Activated naive CD4-positive, alpha-beta T cell treated with anti-CD3 and anti-CD28 coated beads for 36 hours (primary cell): Measurements from ENCODE around the gene PHF2. TPM values are rescaled to one million over a fixed set of nuclear protein-coding genes. Genes with fewer than 3 reads are reported as not detected.

Experiments
- CTCF ChIA-PET: fragments of 350-600 bp; sonication (Branson Sonifier 250); formaldehyde crosslinking; loops from one replicate; lab custom pipeline; 2021; ENCODE audit warnings: antibody characterized with exemption; lab: Charles Lee
- DNase-seq: peaks from one replicate; pipeline ENCODE4 v3.0.0-alpha.2; 2020
- H3K27ac Mint-ChIP-seq: one replicate; pipeline ENCODE4 v1.8.0; 2021; ENCODE audit warnings: mild to moderate bottlenecking, mixed read lengths
- H3K27me3 Mint-ChIP-seq: one replicate; pipeline ENCODE4 v1.8.0; 2021; ENCODE audit warnings: low read depth, mixed read lengths
- H3K36me3 Mint-ChIP-seq: one replicate; pipeline ENCODE4 v1.8.0; 2021; ENCODE audit warnings: low read depth, mixed read lengths
- H3K4me1 Mint-ChIP-seq: one replicate; pipeline ENCODE4 v1.8.0; 2021; ENCODE audit warnings: low read depth, mixed read lengths
- H3K4me3 Mint-ChIP-seq: one replicate; pipeline ENCODE4 v1.8.0; 2021; ENCODE audit warnings: mild to moderate bottlenecking, moderate library complexity, mixed read lengths
- H3K9me3 Mint-ChIP-seq: one replicate; pipeline ENCODE4 v1.8.0; 2021; ENCODE audit warnings: mixed read lengths
- intact Hi-C: fragments of 100-400 bp; cut with micrococcal nuclease; formaldehyde crosslinking; loops from one replicate; pipeline ENCODE4 v1.15.1; 2023
- total RNA-seq, 2 experiments: library from RNA; stranded (reverse); gene quantifications; one replicate each; pipeline ENCODE4 v1.2.3, GENCODE V29; 2021

Gene PHF2
- total RNA-seq, 2 experiments from 2014 or later, result 14.4 to 16.6 TPM

DNA sequence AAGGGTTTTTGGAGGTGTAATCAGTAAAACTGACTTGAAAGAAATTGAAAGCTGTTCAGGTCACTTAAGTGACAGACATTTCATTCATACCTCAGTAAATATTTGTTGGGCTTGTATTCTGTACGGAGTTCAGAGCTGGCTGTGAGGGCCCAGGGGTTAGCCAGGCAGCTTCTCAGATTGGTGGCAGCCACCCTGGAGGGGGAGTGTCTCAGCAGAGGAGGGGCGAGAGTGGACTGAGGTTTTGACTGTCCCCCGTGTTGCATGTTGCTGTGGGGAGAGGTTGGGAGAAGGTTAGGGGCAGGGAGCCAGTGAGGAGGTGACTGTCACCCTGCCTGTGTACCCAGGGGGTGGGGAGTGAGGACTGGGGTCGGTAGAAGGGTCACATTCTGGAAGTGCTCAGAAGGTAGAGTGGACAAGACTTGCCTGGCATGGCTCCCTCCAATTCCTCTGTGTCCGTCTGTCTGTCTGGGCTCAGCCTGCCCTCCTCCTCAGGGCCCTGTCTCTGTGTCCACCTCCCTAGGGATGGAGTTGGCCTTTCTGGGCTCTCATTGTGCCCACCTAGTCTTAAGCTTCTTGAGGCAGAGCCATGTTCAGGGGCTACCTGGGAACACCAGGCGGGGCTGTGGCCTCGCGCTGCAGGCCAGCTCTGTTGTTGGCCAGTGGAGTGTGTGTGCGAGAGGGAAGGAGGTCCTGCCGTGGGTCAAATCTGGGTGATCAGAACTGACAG is 4.4 kb downstream of the PHF2 start:
- no peaks in the 10 kb centered on the region for H3K27me3 Mint-ChIP-seq

DNA sequence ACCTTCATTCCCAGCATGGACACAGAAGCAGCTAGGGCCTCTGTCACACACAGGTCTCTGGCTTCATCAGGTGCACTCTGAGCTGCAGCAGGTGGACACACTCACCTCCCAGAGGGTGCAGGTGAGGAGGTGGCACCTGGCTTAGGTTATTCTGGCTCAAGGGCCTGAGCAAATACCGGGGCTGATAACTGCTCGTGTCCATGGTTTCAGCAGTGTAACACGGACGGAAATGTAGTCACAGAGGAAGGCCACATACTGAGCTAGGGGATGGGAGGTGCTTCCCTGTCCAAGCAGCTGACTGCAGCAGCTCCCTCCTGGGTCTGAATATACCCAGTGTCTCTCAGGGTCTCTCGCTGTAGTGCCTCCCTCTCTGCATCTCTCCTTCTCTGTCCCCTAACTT is 5.7 kb downstream of the PHF2 start:
- H3K4me1 Mint-ChIP-seq, result peaks cover 52% of the 10 kb centered on the region
- no peaks in the 10 kb centered on the region for H3K27me3 Mint-ChIP-seq
- H3K27ac Mint-ChIP-seq, result no peak overlapping the region
- intact Hi-C loops, result no loop called here
- H3K36me3 Mint-ChIP-seq, result peaks cover 7% of the 10 kb centered on the region
- peaks cover 18% of the 10 kb centered on the region for H3K9me3 Mint-ChIP-seq
- no peak for DNase-seq
- no peak overlapping the region for H3K4me3 Mint-ChIP-seq
- CTCF ChIA-PET, result interaction anchor here (0.7 to 2.2 kb wide), 2 partner anchors 16 to 275 kb away, joined by 3 to 6 read pairs; no protein-coding TSS in a partner anchor

More for the DNA sequence above, 4.4 kb downstream of the PHF2 start:
- H3K4me3 Mint-ChIP-seq, result no peak overlapping the region
- peaks cover 7% of the 10 kb centered on the region for H3K36me3 Mint-ChIP-seq
- peak overlapping the region; percentile 65 for H3K27ac Mint-ChIP-seq
- intact Hi-C loops, result no loop called here
- H3K9me3 Mint-ChIP-seq, result peaks cover 18% of the 10 kb centered on the region
- CTCF ChIA-PET, result interaction anchor here (0.6 to 2.2 kb wide), 3 partner anchors 15 to 131 kb away, joined by 3 to 6 read pairs (median 3); no protein-coding TSS in a partner anchor
- H3K4me1 Mint-ChIP-seq, result peaks cover 44% of the 10 kb centered on the region
- no peak for DNase-seq

DNA sequence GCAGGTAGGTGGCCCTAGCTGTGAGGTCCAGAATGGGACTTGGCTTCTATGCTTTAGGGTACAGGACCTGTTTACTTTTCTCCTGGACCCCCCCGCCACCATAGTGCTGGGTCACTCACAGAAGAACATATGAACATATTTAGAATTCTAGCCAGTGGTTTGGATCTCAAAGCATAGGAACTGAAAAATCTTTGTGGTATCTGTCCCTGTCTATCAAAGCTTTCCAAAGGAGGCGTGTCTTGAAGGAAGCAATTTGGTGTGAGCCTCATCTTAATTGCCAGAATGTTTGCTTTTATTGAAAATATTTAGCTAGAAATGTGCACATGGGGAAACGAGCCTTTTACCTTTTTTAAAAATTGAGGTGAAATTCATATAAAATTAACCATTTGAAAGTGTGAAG is 6.2 kb downstream of the PHF2 start:
- no peak overlapping the region for H3K4me3 Mint-ChIP-seq

DNA sequence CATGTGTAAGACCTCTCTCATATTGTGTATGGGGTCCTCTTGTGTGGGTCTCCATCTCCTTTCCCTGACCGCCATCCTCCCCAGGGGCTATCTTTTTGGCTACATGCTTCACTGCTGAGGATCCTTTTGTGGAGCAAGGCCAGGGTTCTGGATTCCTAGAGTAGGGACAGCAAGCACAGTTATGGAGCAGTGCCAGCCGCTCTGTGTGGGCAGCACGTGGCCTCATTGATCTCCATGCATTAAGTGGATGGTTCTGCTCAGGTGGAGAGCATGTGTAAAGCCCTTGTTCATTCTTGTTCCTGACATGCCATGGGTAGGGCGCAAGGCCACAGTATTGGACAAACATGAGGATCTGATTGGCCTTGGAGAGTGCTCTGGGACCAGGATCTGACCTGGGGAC is 8.9 kb downstream of the PHF2 start:
- Mint-ChIP-seq H3K4me3 (no peak overlapping the region), H3K4me1 (peaks cover 57% of the 10 kb centered on the region), H3K36me3 (peaks cover 7% of the 10 kb centered on the region), H3K9me3 (peaks cover 18% of the 10 kb centered on the region), H3K27ac (no peak overlapping the region), H3K27me3 (no peaks in the 10 kb centered on the region)
- CTCF ChIA-PET, result no interaction called here
- intact Hi-C loops, result no loop called here
- no peak for DNase-seq

More for the DNA sequence above, 6.2 kb downstream of the PHF2 start:
- H3K27ac Mint-ChIP-seq, result no peak overlapping the region
- peaks cover 18% of the 10 kb centered on the region for H3K9me3 Mint-ChIP-seq
- CTCF ChIA-PET, result interaction anchor here (0.7 to 2.2 kb wide), 2 partner anchors 17 to 276 kb away, joined by 3 to 6 read pairs; no protein-coding TSS in a partner anchor
- H3K4me1 Mint-ChIP-seq, result peaks cover 54% of the 10 kb centered on the region
- H3K27me3 Mint-ChIP-seq, result no peaks in the 10 kb centered on the region
- DNase-seq, result no peak
- intact Hi-C loops, result no loop called here
- H3K36me3 Mint-ChIP-seq, result peaks cover 7% of the 10 kb centered on the region

DNA sequence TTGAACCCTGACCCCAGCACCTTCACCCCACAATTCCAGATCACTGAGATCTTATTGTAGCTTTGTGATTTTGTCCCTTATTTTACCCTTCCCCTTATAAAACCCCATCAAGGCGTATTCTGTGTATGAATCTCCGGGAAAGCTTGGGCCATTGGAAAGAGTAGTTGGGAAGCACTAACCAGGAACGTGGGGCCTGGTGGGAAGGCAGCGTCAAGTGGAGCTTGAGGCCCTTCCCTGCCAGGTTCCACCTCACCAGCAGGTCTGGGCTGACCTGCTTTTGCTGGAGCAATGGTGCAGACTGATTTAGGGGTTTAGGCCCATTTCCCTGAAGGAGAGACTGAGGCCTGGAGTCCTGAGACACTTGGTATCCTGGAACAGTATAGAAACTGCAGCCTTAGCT is 9.3 kb downstream of the PHF2 start:
- CTCF ChIA-PET, result no interaction called here
- peaks cover 7% of the 10 kb centered on the region for H3K36me3 Mint-ChIP-seq
- no peak overlapping the region for H3K27ac Mint-ChIP-seq
- DNase-seq, result no peak
- H3K4me3 Mint-ChIP-seq, result no peak overlapping the region
- no peaks in the 10 kb centered on the region for H3K27me3 Mint-ChIP-seq
- H3K9me3 Mint-ChIP-seq, result peaks cover 18% of the 10 kb centered on the region
- H3K4me1 Mint-ChIP-seq, result peaks cover 58% of the 10 kb centered on the region
- intact Hi-C loops, result no loop called here

DNA sequence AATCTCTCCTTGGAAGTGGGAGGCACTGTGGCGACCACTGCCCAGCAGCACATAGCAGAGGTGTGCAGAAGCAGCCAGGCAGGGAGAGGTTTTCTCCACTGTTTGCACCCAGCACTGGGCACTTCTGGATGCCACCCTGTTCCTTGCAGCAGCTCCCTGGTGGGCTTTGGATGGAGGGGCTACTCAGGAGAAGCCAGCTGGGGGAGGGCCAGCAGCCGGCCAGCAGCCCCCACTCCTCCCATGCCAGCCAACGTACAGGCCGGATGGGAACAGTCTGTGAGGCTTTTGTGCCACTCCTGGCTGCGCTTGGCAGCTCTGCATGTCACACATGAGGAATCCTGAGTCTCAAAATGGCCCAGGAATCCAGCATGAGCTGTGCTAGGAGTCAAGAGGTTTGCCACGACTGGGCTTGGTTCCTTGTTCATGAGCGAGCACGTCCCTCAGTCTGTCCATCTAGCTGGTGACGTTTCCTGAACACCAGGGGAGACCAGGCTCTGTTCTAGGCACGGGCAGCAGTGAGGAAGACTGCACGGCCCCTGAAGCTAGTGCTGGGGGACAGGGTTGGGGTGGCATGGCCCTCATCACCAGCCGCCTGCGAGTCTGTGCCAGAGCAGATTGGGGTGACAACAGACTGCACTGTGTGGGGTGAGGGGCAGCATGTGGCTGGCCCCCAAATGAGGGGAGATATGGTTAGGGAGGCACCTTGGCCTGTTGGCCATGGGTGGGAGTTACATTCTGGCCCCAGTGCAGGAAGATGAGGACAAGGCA is 10.1 kb downstream of the PHF2 start:
- H3K9me3 Mint-ChIP-seq, result peaks cover 18% of the 10 kb centered on the region
- peaks cover 55% of the 10 kb centered on the region for H3K4me1 Mint-ChIP-seq
- CTCF ChIA-PET, result no interaction called here
- no peak overlapping the region for H3K4me3 Mint-ChIP-seq
- no peak for DNase-seq
- no peak overlapping the region for H3K27ac Mint-ChIP-seq
- intact Hi-C loops, result no loop called here
- H3K36me3 Mint-ChIP-seq, result peaks cover 7% of the 10 kb centered on the region
- no peaks in the 10 kb centered on the region for H3K27me3 Mint-ChIP-seq

DNA sequence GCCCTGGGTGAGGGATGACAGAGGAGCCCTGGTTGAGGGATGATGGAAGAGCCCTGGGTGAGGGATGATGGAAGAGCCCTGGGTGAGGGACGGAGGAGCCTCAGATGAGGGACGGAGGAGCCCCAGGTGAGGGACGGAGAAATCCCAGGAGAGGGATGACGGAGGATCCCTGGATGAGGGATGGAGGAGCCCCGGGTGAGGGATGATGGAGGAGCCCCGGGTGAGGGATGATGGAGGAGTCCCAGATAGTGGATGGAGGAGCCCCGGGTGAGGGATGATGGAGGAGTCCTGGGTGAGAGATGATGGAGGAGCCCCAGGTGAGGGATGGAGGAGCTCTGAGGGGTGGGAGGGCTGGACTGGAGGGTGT is 10.9 kb downstream of the PHF2 start:
- Mint-ChIP-seq H3K27ac (no peak overlapping the region), H3K27me3 (no peaks in the 10 kb centered on the region), H3K9me3 (peaks cover 18% of the 10 kb centered on the region), H3K4me3 (no peak overlapping the region), H3K4me1 (peaks cover 55% of the 10 kb centered on the region), H3K36me3 (peaks cover 7% of the 10 kb centered on the region)
- intact Hi-C loops, result no loop called here
- no peak for DNase-seq
- CTCF ChIA-PET, result no interaction called here

DNA sequence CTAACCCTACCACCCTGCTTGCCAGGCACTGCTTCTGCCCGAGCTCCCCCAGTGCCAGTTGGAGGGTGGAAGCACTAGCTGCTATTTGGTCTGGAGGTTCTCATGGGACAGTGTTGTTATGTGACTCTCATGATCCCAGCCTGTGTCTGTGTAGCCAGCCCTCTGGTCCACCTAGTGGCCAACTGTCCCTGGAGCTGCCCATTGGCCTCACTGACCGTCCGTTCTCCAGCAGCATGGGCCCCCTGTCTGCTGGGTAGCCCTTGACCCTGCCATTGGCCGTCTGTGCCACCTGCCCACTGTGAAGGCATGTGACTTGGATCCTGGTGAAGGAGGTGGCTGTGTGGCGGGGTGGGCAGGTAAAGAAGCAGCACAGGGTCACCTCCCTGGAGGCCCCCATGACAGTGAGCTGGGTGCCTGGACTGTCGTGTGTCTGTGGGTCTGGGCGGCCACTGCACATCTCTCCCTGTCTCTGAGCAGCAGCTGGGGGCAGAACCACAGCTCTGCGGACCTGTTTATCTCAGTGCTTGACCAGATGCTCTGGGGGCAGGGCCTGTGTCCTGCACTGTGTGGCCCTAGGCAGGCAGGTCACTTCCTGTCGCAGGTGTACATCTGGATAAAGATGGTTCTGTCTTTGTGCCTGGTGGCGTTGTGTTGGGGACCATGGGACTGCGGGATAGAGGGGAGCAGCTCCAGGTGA is 11.4 kb downstream of the PHF2 start:
- H3K27ac Mint-ChIP-seq, result no peak overlapping the region
- no peak overlapping the region for H3K4me3 Mint-ChIP-seq
- peaks cover 53% of the 10 kb centered on the region for H3K4me1 Mint-ChIP-seq
- intact Hi-C loops, result no loop called here
- no peak for DNase-seq
- H3K9me3 Mint-ChIP-seq, result peaks cover 17% of the 10 kb centered on the region
- CTCF ChIA-PET, result interaction anchor here (1.4 kb wide), 1 partner anchor 21 kb away, joined by 4 read pairs; no protein-coding TSS in a partner anchor
- no peaks in the 10 kb centered on the region for H3K27me3 Mint-ChIP-seq
- peaks cover 7% of the 10 kb centered on the region for H3K36me3 Mint-ChIP-seq

DNA sequence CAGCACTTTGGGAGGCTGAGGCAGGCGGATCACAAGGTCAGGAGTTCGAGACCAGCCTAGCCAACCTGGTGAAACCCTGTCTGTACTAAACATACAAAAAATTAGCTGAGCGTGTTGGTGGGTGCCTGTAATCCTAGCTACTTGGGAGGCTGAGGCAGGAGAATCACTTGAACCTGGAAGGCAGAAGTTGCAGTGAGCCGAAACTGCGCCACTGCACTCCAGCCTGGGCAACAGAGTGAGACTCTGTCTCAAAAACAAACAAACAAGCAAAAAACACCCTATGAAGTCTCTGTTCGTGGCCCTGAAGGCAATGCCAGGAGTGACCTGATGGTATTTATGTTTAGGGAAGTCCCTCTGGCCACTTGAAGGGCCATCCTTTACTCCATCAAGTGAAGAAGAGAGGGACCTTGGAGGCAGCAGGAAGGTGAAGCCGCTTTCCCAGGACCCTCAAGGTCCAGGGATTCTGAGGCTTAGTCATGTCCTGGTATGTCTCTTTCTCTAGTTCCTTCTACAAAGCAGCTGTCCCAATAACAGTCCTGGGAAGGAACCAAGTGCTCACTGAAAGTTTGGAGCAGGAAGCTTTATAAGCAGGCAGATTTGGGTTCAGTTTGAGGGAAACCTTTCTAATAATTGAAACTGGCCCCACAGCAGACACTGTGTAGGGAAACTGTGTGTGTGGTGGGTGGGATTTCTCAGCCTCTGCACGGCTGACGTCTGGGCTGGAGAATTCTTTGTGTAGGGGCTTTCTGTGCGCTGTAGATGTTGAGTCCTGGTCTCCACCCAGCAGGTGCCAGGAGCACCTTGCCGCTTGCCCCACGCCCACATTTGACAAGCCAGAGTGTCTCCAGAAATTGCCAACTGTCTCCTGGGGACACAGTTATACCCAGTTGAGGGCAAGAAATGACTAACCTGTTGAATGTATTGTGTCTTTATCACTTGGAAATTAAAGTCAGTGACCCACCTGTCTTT is 12.5 kb downstream of the PHF2 start:
- intact Hi-C loops, result no loop called here
- Mint-ChIP-seq H3K9me3 (peaks cover 12% of the 10 kb centered on the region), H3K4me3 (no peak overlapping the region), H3K27me3 (no peaks in the 10 kb centered on the region), H3K36me3 (peaks cover 5% of the 10 kb centered on the region), H3K4me1 (peaks cover 51% of the 10 kb centered on the region), H3K27ac (no peak overlapping the region)
- CTCF ChIA-PET, result interaction anchor here (0.6 to 1.4 kb wide), 2 partner anchors 10 to 22 kb away, joined by 3 to 4 read pairs; no protein-coding TSS in a partner anchor
- DNase-seq, result no peak

DNA sequence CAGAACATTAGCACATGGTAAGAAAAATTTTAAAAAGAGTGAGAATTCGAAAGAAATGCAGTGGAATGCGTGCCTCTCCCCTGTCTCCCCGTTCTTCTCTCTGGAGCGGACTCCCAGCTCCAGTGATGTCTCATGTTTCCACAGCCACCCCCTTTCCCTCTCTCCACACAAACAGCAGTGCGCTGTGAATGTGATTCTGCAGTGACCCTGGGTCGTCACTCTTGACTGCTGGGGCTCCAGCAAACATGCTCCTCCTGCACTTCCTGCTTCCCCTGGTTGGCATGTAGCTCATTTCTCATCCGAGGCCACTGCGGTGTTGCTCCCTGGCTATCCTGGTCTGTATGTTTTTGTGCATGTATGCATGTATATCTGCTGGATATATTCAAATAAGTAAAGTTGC is 13.3 kb downstream of the PHF2 start:
- Mint-ChIP-seq H3K36me3 (peaks cover 2% of the 10 kb centered on the region), H3K9me3 (peaks cover 5% of the 10 kb centered on the region), H3K27me3 (no peaks in the 10 kb centered on the region), H3K27ac (no peak overlapping the region), H3K4me3 (no peak overlapping the region), H3K4me1 (peaks cover 47% of the 10 kb centered on the region)
- DNase-seq, result no peak
- intact Hi-C loops, result no loop called here
- CTCF ChIA-PET, result interaction anchor here (1.4 kb wide), 1 partner anchor 23 kb away, joined by 4 read pairs; no protein-coding TSS in a partner anchor

DNA sequence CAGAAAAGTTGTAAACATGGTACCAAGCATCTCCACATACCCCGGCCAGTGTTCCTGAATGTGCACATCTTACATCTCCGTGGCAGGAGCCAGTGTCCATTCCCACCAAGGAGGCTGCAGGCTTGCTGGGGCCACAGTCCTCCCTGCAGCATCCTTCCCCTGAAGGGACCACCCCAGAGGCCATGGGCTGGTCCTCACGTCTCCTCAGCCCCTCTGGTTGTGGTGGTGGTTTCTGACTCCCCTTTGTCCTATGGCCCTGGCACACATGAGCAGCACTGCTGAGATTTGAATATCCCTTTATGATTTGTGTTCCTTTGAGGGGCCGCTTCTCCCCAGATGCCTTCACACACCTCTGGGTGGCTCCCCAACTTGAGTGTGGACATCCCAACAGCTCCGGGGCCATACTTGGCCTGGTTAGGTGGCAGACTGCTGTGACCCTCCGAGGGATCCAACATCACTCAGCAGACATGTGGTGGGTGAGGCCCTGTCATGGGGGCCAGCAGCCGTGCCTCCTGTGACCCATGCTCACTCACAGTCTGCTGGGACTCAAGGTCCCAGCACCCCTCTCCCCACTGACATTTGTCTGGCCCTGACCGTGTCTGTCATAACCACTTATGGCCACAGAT is 14.3 kb downstream of the PHF2 start:
- CTCF ChIA-PET, result no interaction called here
- no peak overlapping the region for H3K27ac Mint-ChIP-seq
- DNase-seq, result no peak
- H3K9me3 Mint-ChIP-seq, result no peaks in the 10 kb centered on the region
- no peaks in the 10 kb centered on the region for H3K27me3 Mint-ChIP-seq
- no peak overlapping the region for H3K4me3 Mint-ChIP-seq
- no peaks in the 10 kb centered on the region for H3K36me3 Mint-ChIP-seq
- intact Hi-C loops, result no loop called here
- H3K4me1 Mint-ChIP-seq, result peaks cover 49% of the 10 kb centered on the region
